Left ventricle myocardium superior (tissue), 1 donor: ENCODE measurements around the gene COL4A1. TPM values are rescaled to one million over a fixed set of nuclear protein-coding genes. Genes with fewer than 3 reads are reported as not detected.
"Not testable (repeated sequence)": the region's sequence is repeated elsewhere in the genome, so short reads cannot be mapped to it uniquely, and the experiment has no call there.

Experiments used
- ATAC-seq: fragments of 200-7000 bp; cut with Tn5 transposase; one replicate; pipeline ENCODE4 v1.9.1; 2020; ENCODE audit warnings: mild to moderate bottlenecking, moderate library complexity
- DNase-seq: peaks from one replicate; pipeline ENCODE4 v3.0.0-alpha.2; 2020
- intact Hi-C: fragments of 100-400 bp; cut with micrococcal nuclease; formaldehyde crosslinking; loops from one replicate; pipeline ENCODE4 v1.11.0; 2022
- total RNA-seq: library from RNA; stranded (reverse); fragmentation: NEBNext Ultra II Directional; extraction: Animal tissue kit (Norgen Biotek cat#: 25700); gene quantifications from one replicate; pipeline ENCODE4 v1.2.1, GENCODE V29; 2021
- donor health status: DM: no; HTN: yes; CAD: no; lungs with severe emphysema.

The COL4A1 gene
- total RNA-seq, 1 donor from 2014 or later, result 119 TPM

- DNase-seq, ATAC-seq, intact Hi-C loops: not testable (repeated sequence)
Observed at GRCh38 chr13:110313261-110313660, 6.3 kb upstream of the COL4A1 start.

DNA sequence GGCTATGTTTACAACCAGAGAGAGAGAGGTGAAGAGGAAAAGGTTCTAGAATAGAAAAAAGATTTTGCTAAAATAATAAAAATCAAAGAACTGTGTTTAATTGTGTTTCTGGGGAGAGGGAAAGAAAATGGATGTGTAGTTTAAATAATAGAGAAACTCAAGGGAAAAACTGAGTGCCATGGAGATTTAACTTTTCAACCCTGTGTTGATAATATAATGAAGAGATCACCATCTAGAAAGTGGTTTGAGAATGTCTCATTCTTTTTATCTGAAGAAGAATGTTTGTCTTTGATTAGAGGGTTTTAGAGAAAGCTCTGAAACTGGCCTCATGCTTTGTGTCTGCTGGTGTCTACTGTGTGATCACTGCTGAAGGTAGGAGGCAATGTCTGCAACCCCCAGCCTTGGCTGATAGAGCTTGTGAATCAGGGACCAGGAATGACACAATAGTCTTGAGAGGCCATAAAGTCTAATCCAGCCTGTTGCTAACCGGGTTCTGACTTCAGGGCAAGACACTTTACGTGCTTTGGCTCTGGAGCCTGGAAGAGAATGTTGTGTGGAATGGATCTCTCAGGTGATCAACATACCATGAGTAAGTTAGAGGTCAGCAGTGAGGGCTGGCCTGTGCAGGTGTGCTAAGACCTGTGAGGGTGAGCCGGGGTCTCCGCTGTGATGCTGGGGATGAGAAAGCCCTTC, 5.5 kb upstream of the COL4A1 start:
- ATAC-seq (no peak), DNase-seq (no peak)
- intact Hi-C loops, result no loop called here

DNA sequence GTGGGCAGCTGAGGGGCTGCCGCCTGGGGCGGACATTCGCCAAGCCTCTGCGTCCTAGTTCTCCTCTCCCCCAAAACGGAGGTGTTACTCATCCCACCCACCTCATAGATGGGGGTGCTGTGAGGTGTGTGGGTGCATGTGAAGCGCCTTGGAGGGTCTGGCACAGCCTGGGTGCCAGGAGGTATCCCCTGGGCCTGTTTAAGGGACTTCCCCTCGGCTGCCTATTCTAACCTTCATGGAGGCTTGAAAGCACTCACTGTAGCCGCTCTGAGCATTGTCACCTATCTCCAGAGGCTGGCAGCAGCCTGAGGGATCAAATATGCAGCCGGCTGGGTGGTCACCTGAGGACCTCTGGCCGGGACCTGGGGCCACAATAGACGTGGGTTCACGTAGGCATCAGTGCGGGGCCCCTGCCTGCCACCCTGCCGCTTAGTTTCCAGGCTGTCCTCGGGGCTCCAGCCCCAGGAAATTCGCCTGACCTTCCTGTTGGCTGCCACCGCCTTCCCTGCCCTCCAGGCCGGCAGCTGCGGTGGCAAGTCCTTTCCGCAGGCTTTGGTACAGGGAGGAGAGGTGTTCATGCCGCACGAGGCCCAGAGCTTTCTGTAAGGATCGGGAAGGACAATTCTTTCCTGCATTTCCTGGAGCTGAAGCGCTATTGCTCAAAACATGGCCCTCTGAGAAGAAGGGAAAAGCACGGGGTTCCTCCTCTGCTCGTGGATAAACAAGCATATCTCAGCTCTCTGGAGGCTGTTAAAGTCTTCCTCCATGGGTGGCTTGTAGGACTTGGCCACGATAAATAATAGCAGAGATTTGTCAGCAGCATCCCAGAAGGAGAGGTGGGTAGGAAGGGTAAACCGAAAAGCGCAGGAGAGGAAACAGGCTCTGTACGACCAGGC, 4.7 kb upstream of the COL4A1 start:
- DNase-seq, result peak; percentile 45
- ATAC-seq, result no peak
- intact Hi-C loops, result no loop called here

DNA sequence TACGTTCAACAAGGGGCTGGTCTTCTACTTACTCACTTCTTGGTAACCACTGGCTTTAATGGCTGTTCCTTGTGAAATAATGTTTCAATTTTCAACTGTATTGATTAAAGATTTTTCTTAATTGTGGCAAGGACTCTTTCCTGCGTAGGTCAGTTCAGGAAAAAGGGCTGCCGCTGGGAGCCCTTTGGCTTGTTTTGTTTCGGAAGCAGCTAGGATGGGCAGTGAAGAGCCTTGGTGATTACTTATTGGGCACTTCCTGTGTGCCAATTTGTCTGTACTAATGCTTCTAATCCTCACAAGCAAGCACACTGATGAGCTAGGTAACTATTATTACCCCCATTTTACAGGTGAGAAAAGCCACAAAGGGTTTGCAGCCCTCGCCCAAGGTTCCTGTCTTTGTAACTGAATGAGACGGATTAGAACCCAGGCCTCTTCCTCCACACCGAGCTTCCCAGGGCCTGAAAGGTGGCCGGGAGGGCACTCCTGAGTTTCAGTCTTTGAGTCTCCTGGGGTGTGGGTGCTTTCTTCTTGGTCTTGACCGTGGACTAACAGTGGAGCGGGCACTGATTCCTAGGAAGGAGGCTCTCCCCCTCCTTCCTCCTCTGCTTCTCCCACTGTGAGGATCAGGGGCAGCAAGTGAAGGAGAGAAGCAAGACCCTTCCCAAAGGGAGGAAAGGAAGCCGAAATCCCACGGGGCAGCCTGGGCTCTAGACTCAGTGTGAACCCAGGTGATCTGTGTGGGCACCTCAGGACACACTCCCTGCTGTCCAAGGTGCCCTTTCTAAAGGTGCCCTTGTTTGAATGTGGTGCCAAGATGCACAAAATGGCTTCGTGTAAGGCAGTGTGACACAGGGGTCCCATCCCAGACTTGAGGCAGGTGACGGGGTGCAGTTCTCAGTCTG, 3.8 kb upstream of the COL4A1 start:
- ATAC-seq, result no peak
- intact Hi-C loops, result no loop called here
- no peak for DNase-seq

GRCh38 chr13:110309661-110310524, 2.9 kb upstream of the COL4A1 start:
- DNase-seq, result no peak
- no peak for ATAC-seq
- intact Hi-C loops, result loop anchor here (10.0 kb wide), 2 partner anchors 75 to 105 kb away; no protein-coding TSS in a partner anchor

DNA sequence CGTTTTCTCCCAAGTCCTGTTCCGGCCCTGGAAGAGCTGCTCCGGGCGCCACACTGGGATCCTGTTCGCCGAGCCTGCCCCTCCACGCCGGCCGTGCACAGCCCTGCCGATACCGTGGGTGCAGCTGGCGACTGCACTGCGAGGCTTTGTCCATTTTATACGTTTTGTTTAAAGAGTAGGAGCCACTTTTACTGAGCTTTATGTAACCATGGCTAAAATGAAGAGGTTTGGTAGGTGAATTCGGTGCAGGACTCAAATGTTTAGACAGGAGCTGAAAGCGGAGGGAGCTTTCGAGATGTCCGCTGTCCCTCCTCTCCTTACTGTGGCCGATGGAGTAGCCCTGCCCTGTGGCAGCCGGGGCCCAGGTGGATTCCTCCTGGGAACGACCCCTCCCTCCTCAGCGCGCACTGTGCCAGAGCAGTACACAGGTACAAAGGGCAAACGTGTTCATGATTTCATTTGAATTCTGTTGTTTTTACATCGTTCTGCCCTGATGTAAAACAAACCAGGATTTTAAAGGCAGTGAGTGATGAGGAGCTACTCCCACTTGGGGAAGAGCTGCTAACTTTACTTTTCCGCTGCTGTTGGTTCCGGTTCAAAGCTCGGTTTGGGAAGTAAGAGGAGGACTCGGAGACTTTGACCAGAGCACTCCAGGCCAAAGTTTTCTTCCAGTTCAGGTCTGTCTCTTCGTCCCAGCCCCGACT, 1.9 kb upstream of the COL4A1 start:
- intact Hi-C loops, result loop anchor here (10.0 kb wide), 2 partner anchors 74 to 106 kb away; no protein-coding TSS in a partner anchor
- ATAC-seq (peak; percentile 4), DNase-seq (no peak)

DNA sequence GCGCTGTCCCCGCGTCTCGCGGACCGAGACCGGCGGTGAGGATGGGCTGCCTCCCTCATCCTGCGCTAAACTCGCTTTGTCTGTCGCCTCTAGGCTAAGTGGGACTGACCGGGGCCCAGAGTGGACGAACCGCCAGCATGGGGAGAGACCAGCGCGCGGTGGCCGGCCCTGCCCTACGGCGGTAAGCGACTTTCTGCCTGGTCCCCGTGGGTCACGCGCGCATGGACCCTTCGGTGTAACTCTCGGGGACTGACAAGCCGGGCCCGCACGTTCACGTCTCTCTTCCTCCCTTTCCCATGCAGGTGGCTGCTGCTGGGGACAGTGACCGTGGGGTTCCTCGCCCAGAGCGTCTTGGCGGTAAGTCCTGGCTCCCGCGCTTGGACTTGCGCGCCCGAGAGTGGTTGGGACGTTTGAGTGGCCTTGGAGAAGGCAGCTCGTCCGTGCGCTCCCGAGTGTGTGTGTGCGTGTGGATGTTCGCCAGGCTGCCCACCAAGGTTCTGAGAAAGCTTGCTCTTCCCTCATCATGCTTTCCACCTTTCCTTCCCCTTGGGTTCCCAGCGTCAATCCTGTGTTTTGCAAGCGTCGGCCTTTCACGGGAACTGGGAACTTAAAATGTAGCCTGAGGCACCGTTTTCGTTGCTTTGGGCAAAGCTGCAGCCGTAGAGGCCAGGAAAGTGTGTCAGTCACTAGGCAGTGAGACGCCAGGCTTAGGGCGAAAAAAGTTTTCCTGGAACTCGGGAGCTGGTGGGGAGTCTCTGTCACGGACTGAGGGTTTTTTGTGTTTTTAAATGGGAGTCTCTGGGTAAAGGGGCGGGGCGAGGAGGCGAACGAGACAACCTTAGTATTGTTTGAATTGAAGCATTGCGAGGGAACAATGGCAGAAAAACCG, 1.1 kb upstream of the COL4A1 start:
- intact Hi-C loops, result loop anchor here (10.0 kb wide), 2 partner anchors 73 to 107 kb away; no protein-coding TSS in a partner anchor
- DNase-seq (peak; percentile 58), ATAC-seq (peak; percentile 21)

DNA sequence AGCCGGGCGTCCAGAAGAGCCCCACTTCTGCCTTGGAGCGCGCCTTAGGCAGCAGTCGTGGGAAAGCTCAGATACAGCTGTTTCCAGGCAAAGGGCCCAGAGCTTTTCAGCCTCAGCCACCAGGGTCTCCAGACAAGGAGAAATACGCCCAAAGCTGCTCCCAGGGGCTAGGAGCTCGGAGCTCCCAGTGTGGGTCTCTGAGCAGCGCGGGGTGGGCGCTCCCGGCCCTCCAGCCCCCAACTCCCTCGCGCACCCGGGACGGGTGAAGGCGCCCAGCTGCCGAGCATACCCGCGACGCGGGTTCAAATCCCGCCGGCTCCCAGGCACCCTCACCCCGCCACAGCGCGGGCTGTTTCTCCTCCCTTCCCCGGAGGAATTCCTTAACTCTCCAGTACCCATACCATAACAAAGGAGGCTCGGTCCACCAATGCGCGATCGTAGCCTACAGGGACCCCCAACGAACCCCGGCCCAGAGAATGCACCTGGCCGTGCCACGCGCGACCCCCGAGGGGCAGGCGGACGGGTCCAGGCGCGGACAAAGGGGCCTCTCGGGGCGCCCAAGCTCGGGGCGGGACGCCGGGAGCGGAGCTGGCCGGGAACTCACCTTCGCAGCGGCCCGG, 507 bp downstream of the COL4A1 start:
- no peak for DNase-seq
- intact Hi-C loops, result loop anchor here (10.0 kb wide), 2 partner anchors 72 to 108 kb away; no protein-coding TSS in a partner anchor
- ATAC-seq, result peak; percentile 24

DNA sequence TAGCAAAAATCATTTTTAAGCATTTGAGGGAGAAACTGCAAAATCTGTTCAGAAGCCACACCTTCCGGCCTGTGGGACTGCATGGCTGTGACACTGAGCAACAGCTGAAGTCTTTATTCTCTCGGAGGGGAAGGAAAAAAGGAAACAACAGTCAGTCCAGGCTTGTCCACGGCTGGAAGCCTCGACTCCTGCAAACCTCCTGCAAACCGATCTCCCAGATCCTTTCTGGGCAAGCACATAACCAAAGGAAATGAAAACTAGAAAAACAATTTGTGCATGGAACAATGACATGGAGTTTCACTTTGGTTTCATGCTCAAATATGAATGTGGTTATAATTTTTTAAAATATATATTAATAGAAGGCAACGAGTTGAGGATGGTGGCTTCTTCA, 1.0 kb downstream of the COL4A1 start:
- ATAC-seq, result no peak
- intact Hi-C loops, result loop anchor here (10.0 kb wide), 2 partner anchors 71 to 109 kb away; no protein-coding TSS in a partner anchor

DNA sequence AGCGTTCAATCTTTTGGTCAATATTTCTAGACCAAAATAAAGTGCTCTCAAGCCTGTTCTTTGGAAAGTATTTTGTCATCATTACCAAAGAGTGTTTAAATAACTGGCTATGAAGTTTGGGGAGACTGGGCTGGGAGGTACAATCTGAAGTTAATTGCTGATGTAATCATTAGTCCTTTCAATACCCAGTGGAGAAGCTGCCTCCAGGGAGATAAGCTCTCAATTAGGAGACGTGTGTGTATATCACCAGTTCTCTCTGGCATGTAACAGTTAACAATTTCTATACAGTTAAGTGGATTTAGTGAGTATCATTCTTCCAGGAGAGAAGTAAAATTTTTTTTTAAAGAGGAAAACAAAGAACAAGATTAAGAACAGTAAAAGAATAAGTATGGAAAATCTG, 1.4 kb downstream of the COL4A1 start:
- ATAC-seq, result no peak
- intact Hi-C loops, result loop anchor here (10.0 kb wide), 2 partner anchors 71 to 109 kb away; no protein-coding TSS in a partner anchor
- no peak for DNase-seq

More for the DNA sequence above, 1.0 kb downstream of the COL4A1 start:
- no peak for DNase-seq

GRCh38 chr13:110305001-110305400, 2.0 kb downstream of the COL4A1 start:
- ATAC-seq, result no peak
- intact Hi-C loops, result loop anchor here (10.0 kb wide), 2 partner anchors 70 to 110 kb away; no protein-coding TSS in a partner anchor
- no peak for DNase-seq

DNA sequence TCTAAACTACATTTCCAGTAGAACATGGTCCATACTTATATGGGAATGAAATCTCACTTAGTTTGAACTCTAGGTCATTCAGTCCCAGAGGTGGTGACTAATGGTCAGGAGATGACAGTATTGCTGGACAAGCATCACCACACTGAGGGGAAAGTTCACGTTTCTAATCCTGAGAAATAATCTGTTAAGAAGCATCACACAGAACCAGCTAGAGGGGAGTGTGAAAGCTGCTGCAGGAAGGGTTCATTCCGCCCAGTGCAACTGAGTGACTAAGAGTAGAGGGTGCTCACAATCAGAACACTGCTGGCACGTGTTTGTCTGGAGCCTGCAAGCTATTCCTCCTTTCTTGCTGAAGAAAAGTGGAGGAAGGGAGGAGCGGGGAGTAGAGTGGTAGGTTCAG, 2.7 kb downstream of the COL4A1 start:
- peak; percentile 31 for DNase-seq

DNA sequence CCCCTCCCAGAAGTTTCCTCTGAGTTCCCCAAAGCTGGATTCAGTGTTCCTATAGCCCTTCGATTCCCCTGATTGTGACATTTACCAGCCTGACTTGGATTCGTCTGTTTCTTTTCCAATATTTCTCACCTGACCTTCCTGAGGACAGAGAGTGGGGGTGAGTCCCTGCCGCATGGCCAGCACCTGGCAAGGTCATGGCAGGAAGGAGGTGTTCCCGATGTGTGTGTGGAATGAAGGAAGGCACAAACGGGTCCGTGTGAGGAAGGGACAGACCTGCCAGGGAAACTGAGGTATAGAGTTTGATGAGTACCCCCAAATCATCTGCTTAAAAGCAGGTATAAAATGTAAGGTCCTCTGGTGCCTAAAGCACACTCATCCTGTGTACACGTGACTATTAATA, 3.3 kb downstream of the COL4A1 start:
- DNase-seq, result no peak
- intact Hi-C loops, result loop anchor here (10.0 kb wide), 2 partner anchors 69 to 111 kb away; no protein-coding TSS in a partner anchor
- no peak for ATAC-seq

More for the DNA sequence above, 2.7 kb downstream of the COL4A1 start:
- no peak for ATAC-seq
- intact Hi-C loops, result loop anchor here (10.0 kb wide), 2 partner anchors 69 to 111 kb away; no protein-coding TSS in a partner anchor

- DNase-seq (no peak), ATAC-seq (no peak)
- intact Hi-C loops, result loop anchor here (10.0 kb wide), 2 partner anchors 68 to 112 kb away; no protein-coding TSS in a partner anchor
Observed at GRCh38 chr13:110302997-110303396, 4.0 kb downstream of the COL4A1 start.
